ENCODE measurements around the gene HTR3D.
"Not testable (repeated sequence)": the region's sequence is repeated elsewhere in the genome, so short reads cannot be mapped to it uniquely, and the experiment has no call there.

Gene HTR3D

DNA sequence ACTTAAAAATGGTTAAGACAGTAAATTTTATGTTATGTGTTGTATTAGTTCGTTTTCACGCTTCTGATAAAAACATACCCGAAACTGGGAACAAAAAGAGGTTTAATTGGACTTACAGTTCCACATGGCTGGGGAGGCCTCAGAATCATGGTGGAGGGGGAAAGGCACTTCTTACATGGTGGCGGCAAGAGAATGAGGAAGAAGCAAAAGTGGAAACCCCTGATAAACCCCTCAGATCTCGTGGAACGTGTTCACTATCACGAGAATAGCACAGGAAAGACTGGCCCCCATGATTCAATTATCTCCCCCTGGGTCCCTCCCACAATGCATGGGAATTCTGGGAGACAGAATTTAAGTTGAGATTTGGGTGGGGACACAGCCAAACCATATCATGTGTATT is 39.6 kb downstream of the HTR3D start:
- DNase-seq (ENCODE audit: low spot score): not testable (repeated sequence)

DNA sequence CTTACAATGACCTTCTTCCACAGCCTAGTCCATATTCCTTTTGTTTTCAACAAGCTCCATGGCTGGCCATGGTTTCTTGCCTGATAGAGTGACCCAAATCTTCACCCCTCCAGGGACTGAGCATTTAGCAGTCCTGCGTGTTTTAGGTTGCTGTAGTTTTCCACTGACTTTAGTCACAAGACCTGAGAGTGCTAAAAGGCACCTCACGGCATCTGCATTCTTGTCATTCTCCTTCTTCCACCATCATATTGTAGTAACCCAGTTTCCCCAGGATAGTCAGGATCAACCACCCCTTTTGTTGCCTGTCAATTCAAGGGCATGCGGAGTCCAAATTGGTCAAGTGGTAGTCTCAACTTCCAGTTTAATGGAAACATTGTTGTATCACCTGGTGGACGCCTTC is 42.1 kb downstream of the HTR3D start:
- no peak for DNase-seq (ENCODE audit: low spot score)

DNA sequence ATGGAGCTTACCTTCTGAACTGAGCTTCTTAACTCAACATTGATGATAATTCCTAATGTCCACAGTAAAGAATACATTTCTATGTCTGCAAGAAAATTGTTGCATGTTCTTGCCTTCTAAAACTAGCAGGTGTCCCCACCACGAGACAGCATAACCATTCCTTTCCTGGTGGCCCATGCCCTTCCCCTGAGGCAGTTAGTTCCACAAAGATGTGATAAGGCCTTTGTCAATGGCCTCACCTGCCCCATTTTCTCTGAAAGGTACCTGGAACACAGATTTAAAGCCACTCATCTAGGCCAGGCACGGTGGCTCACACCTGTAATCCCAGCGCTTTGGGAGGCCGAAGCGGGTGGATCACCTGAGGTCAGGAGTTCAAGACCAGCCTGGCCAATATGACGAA is 44.4 kb downstream of the HTR3D start:
- DNase-seq (ENCODE audit: low spot score): no peak

DNA sequence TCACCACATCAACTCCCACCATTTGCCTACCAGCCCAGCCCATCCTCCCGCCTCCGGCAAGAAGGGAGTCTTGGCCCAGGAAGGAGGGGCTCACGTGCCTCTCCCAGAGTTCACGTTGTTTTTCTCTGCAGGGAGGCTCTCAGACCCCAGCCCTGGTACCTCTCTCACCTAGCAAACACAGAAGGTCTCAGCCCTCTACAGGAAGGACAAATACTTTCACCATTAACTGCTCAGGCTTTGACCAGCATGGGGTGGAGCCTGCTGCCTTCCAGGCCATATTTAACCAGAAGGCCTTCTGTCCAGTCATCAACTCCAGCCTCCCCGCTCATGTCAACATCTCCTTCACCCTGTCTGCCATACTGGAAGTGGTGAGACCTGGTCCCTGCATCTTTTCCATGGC is 46.3 kb downstream of the HTR3D start:
- DNase-seq (ENCODE audit: low spot score): no peak

DNA sequence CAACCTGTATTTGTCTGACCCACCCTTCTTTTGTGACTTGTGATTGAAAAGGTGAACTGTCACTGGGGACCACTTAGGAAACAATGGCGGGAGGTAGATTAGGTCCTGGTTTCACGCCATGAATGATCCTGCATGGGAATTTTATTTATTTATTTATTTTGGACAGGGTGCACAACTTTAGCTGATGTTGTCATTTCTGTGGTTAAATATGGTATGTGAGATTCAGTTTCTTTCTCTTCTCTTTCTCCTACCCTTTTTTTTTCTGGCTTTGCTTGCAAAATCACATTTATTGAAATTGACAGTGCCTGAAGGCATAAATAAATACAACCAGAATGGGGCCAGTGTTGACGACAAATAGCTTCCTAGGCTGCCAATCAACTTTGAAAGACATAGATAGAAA is 47.3 kb downstream of the HTR3D start:
- DNase-seq (ENCODE audit: low spot score): peak; percentile 39

DNA sequence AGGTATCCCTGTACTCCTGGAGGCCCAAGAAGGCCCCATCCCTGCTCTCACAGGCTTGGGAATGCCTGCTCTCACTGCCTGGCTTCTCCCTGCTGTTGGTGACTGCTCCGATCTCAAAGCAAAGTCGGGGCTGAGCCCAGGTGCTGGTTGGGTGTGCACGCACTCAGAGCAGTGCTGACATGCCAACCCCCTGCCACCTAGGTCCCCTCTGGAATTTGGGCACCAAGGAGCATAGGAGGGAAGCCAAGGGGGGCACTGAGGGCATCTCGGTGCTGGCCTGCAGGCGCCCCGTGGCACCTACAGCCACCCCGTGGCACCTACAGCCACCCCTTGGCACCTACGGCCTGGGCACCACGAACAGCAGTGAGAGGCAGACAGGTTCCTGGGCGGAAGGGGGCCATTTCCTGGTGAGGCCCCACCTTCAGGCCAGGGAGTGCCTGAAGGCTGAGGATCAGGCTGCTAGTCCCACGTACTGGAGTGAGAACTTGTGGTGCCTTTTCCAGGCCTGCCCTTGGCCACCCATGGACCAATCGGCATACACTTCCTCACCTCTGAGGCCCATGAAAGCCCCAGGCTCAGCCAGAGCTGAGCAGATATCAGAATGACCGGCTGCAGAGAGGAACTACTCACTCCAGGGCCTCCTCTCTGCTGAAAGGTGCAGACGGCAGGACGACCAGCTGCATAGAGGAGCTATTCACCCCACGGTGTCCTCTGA is 49.7 kb downstream of the HTR3D start:
- DNase-seq (ENCODE audit: low spot score): no peak

DNA sequence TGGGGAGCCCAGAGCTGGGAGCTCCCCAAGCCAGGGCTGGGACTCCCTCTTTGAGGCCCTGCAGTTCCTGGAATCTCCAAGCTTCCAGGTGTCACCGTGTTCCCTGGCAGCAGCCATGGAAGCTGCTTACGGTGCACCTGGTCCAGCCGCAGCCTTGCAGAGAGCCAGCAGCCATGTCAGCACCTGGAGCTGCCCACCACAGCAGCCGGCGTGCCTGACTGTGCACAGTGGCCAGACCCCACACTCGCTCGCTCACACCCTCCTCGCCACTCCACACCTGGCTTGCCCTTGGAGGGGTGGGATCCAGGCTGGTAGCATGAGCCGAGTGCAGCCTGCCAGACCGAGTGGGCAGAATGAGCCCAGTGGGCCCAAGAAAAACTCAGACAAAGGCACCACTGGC is 50.5 kb downstream of the HTR3D start:
- no peak for DNase-seq (ENCODE audit: low spot score)

DNA sequence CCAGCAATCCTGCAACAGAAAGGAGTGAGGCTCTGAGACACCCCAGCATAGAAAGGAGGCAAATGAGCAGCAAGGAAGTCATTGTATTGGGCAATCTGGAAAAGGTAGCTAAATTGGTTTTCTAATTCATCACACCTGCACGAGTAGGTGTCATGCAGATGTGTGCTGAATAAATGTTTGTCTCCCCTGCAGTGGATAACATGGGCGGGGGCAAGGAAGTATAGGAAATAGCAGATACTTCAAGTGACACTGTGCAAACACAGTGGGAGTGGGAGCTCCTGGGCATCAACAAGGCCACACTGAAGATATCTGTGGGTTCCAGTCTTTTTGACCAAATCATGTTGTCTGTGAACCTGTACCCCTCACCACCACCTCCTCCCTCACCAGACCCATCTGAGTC is 50.9 kb downstream of the HTR3D start:
- DNase-seq (ENCODE audit: low spot score): no peak

DNA sequence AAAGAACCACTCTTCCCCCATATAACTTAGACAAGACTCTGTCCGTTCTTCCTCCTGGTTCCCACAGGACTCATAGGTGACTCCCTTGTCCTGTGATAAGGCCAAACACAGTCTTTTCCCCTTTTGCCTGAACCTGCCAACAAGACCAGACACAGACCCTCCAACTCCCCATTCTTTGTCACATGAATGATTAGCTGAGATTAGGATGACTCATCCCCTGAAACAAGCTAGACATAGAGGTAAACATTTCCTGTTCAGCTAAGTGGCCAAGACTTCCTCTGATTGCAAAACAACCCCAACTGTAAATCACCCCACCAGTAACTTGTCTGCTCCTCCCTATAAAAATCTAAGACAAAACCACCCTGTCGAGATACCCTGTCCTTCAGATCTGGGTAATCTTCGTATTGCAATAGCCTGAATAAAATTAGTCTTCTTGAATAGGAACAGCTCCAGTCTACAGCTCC is 53.9 kb downstream of the HTR3D start:
- DNase-seq (ENCODE audit: low spot score): no peak
